ENCODE data around the gene TNFAIP8.
"Not testable (repeated sequence)": the region's sequence is repeated elsewhere in the genome, so short reads cannot be mapped to it uniquely, and the experiment has no call there.

TNFAIP8 gene

GRCh38 chr5:119428166-119428565 is 72.3 kb downstream of the TNFAIP8 start:
- not testable (repeated sequence) for DNase-seq

- not testable (repeated sequence) for DNase-seq
Measured at GRCh38 chr5:119428574-119428973, 72.8 kb downstream of the TNFAIP8 start.

GRCh38 chr5:119432674-119433237 is 76.9 kb downstream of the TNFAIP8 start:
- not testable (repeated sequence) for DNase-seq

- peak; percentile 74 to 77 for DNase-seq
Measured at GRCh38 chr5:119435436-119436132, 79.8 kb downstream of the TNFAIP8 start.

GRCh38 chr5:119437785-119438586 is 82.2 kb downstream of the TNFAIP8 start:
- not testable (repeated sequence) for DNase-seq

GRCh38 chr5:119438587-119438917 is 82.7 kb downstream of the TNFAIP8 start:
- not testable (repeated sequence) for DNase-seq

- peak; percentile 6 to 11 for DNase-seq
Measured at GRCh38 chr5:119439140-119439631, 83.4 kb downstream of the TNFAIP8 start.

- DNase-seq: not testable (repeated sequence)
Measured at GRCh38 chr5:119439632-119440031, 83.8 kb downstream of the TNFAIP8 start.

- not testable (repeated sequence) for DNase-seq
Measured at GRCh38 chr5:119444643-119445042, 88.8 kb downstream of the TNFAIP8 start.

- no peak for DNase-seq
Measured at GRCh38 chr5:119445544-119445943, 89.7 kb downstream of the TNFAIP8 start.

All from CD4-positive, alpha-beta T cell treated with Interferon alpha-2 for 1 hour (primary cell).